NB4 (cell line): Measurements from ENCODE around the gene KCNJ8.

Experiments used
- DNase-seq: peaks from one replicate; pipeline ENCODE4 v3.0.0; 2010; ENCODE audit warnings: low read depth
- H3K4me3 ChIP-seq: one replicate; pipeline ENCODE4 v1.5.1; 2011; ENCODE audit warnings: mild to moderate bottlenecking, low read depth, low read length, moderate library complexity
- CTCF ChIP-seq: IDR thresholded peaks from one replicate; pipeline ENCODE4 v1.5.1; 2012; ENCODE audit warnings: low read depth, low read length
- MAX ChIP-seq: IDR thresholded peaks from 2 replicates; pipeline ENCODE4 v1.6.1; 2011; ENCODE audit warnings: low read depth, low read length
- MYC ChIP-seq: IDR thresholded peaks from 2 replicates; pipeline ENCODE4 v1.6.1; 2011; ENCODE audit warnings: low read depth, low read length
- POLR2A ChIP-seq: IDR thresholded peaks from 2 replicates; pipeline ENCODE4 v1.6.1; 2011; ENCODE audit warnings: mild to moderate bottlenecking; ENCODE audit not compliant: insufficient read length; ENCODE audit errors: extremely low read depth

KCNJ8 gene

GRCh38 chr12:21764065-21764464 is 10.4 kb downstream of the KCNJ8 start:
- no peak for DNase-seq
- TF ChIP-seq CTCF (no peak), MYC (no peak), MAX (no peak), POLR2A (no peak)
- no peak overlapping the region for H3K4me3 ChIP-seq

GRCh38 chr12:21763531-21763930 is 11.0 kb downstream of the KCNJ8 start:
- TF ChIP-seq MAX: no peak
- no peak for TF ChIP-seq CTCF
- TF ChIP-seq MYC: no peak
- no peak for TF ChIP-seq POLR2A
- no peak for DNase-seq
- no peak overlapping the region for H3K4me3 ChIP-seq

- DNase-seq: no peak
- TF ChIP-seq POLR2A (no peak), MAX (no peak), MYC (no peak), CTCF (no peak)
- H3K4me3 ChIP-seq: no peak overlapping the region
Observed at GRCh38 chr12:21759737-21760136, 14.8 kb downstream of the KCNJ8 start.

GRCh38 chr12:21757735-21758134 is 16.8 kb downstream of the KCNJ8 start:
- TF ChIP-seq CTCF (no peak), POLR2A (no peak), MYC (no peak), MAX (no peak)
- no peak for DNase-seq
- H3K4me3 ChIP-seq: no peak overlapping the region

GRCh38 chr12:21756699-21757098 is 17.8 kb downstream of the KCNJ8 start:
- H3K4me3 ChIP-seq: no peak overlapping the region
- no peak for DNase-seq
- TF ChIP-seq POLR2A: no peak
- no peak for TF ChIP-seq MYC
- no peak for TF ChIP-seq MAX
- no peak for TF ChIP-seq CTCF

- DNase-seq: no peak
- no peak overlapping the region for H3K4me3 ChIP-seq
- TF ChIP-seq MYC (no peak), POLR2A (no peak), MAX (no peak), CTCF (no peak)
Observed at GRCh38 chr12:21751517-21751916, 23.0 kb downstream of the KCNJ8 start.
